SK-N-SH (cell line): ENCODE measurements around the gene APP. TPM values are rescaled to one million over a fixed set of nuclear protein-coding genes. Genes with fewer than 3 reads are reported as not detected.

ENCODE experiments used
- CTCF ChIA-PET: fragments of 300-600, 350-600 bp; formaldehyde crosslinking; extraction: SDS; loops from one replicate; lab custom pipeline; 2021; lab: Yijun Ruan, JAX
- POLR2A ChIA-PET: fragments of 350-600 bp; sonication (Branson Sonifier 250); formaldehyde crosslinking; extraction: SDS; loops from one replicate; lab custom pipeline; 2020; ENCODE audit warnings: antibody characterized with exemption, inconsistent platforms; lab: Yijun Ruan, JAX
- DNase-seq: peaks from one replicate; pipeline ENCODE4 v3.0.0; 2012
- H2AFZ ChIP-seq: fragments of 200-600 bp; sonication (generic); 2 replicates; pipeline ENCODE4 v1.8.1; 2016; ENCODE audit warnings: antibody characterized with exemption, mild to moderate bottlenecking, low read depth
- H3F3A ChIP-seq: fragments of 200-600 bp; sonication (generic); replicated peaks from 2 replicates; pipeline ENCODE3; 2016; ENCODE audit warnings: antibody characterized with exemption, mild to moderate bottlenecking; ENCODE audit not compliant: insufficient read depth
- H3K27ac ChIP-seq, 2 experiments: fragments of 200-500 bp in 1 of 2; fragments of 200-600 bp in 1 of 2; sonication (Bioruptor generic) in 1 of 2; sonication (generic), shearing (Covaris generic) in 1 of 2; 2 replicates each; pipeline versions ENCODE4 v1.5.1 to v1.6.1; 2014 to 2016; ENCODE audit warnings: low read depth in 2 of 2, inconsistent platforms in 1 of 2, low read length in 1 of 2, mild to moderate bottlenecking in 1 of 2, mixed read lengths in 1 of 2
- H3K27me3 ChIP-seq: fragments of 200-600 bp; sonication (generic), shearing (Covaris generic); 2 replicates; pipeline ENCODE4 v1.6.1; 2016; ENCODE audit warnings: mixed run types; ENCODE audit not compliant: insufficient read depth
- H3K36me3 ChIP-seq, 2 experiments: fragments of 200-500 bp in 1 of 2; fragments of 200-600 bp in 1 of 2; sonication (Bioruptor generic) in 1 of 2; sonication (generic) in 1 of 2; replicated peaks in 1 of 2; 2 replicates each; pipeline versions ENCODE3 to v1.5.1; 2014 to 2016; ENCODE audit warnings: low read length in 1 of 2, mild to moderate bottlenecking in 1 of 2; ENCODE audit not compliant: insufficient read depth in 2 of 2, control insufficient read depth in 1 of 2
- H3K4me1 ChIP-seq, 2 experiments: fragments of 200-500 bp in 1 of 2; fragments of 200-600 bp in 1 of 2; sonication (Bioruptor generic) in 1 of 2; sonication (generic), shearing (Covaris generic) in 1 of 2; 2 replicates each; pipeline versions ENCODE4 v1.5.1 to v1.6.1; 2014 to 2016; ENCODE audit warnings: low read depth in 1 of 2, low read length in 1 of 2, mixed run types in 1 of 2; ENCODE audit not compliant: insufficient read depth in 2 of 2, control insufficient read depth in 1 of 2
- H3K4me2 ChIP-seq: fragments of 200-600 bp; sonication (generic), shearing (Covaris generic); 2 replicates; pipeline ENCODE4 v1.6.1; 2017; ENCODE audit warnings: mixed run types
- H3K4me3 ChIP-seq, 2 experiments: fragments of 200-500 bp in 1 of 2; fragments of 200-600 bp in 1 of 2; sonication (Bioruptor generic) in 1 of 2; sonication (generic), shearing (Covaris generic) in 1 of 2; 2 replicates each; pipeline versions ENCODE4 v1.5.1 to v1.8.1; 2014 to 2016; ENCODE audit warnings: low read depth in 2 of 2, inconsistent platforms in 1 of 2, low read length in 1 of 2, mild to moderate bottlenecking in 1 of 2, mixed read lengths in 1 of 2, moderate library complexity in 1 of 2
- H3K79me2 ChIP-seq: fragments of 200-600 bp; sonication (generic); 2 replicates; pipeline ENCODE4 v1.8.1; 2017; ENCODE audit warnings: mild to moderate bottlenecking; ENCODE audit not compliant: insufficient read depth
- H3K9ac ChIP-seq: fragments of 200-600 bp; sonication (generic); 2 replicates; pipeline ENCODE4 v1.6.1; 2017; ENCODE audit warnings: mixed run types
- H3K9me2 ChIP-seq: fragments of 200-600 bp; sonication (generic); 2 replicates; pipeline ENCODE4 v1.6.1; 2017; ENCODE audit warnings: mixed run types
- H3K9me3 ChIP-seq: fragments of 200-600 bp; sonication (generic); 2 replicates; pipeline ENCODE4 v1.6.1; 2017; ENCODE audit warnings: mixed run types, mild to moderate bottlenecking, moderate library complexity
- H4K20me1 ChIP-seq: fragments of 200-600 bp; sonication (generic); 2 replicates; pipeline ENCODE4 v1.6.1; 2017; ENCODE audit warnings: mild to moderate bottlenecking, mixed run types; ENCODE audit not compliant: insufficient read depth
- CHD2 ChIP-seq: fragments of 150-350 bp; IDR thresholded peaks from 2 replicates; pipeline ENCODE4 v1.6.1; 2018; ENCODE audit warnings: low read length; ENCODE audit not compliant: partially characterized antibody
- CTCF ChIP-seq: fragments of 200-600 bp; sonication (generic); IDR thresholded peaks from 2 replicates; pipeline ENCODE4 v1.6.1; 2017; ENCODE audit warnings: antibody characterized with exemption, mild to moderate bottlenecking, moderate library complexity
- FOSL2 ChIP-seq: IDR thresholded peaks from 2 replicates; pipeline ENCODE4 v1.4.0; 2012; ENCODE audit warnings: low read depth, mild to moderate bottlenecking, moderate library complexity, borderline replicate concordance
- FOXM1 ChIP-seq: IDR thresholded peaks from 2 replicates; pipeline ENCODE4 v1.4.0; 2012; ENCODE audit warnings: low read depth, mild to moderate bottlenecking
- MAX ChIP-seq: IDR thresholded peaks from 2 replicates; pipeline ENCODE4 v1.4.0; 2012; ENCODE audit warnings: low read depth
- NFIC ChIP-seq: IDR thresholded peaks from 2 replicates; pipeline ENCODE4 v1.4.0; 2012; ENCODE audit warnings: borderline replicate concordance
- NRF1 ChIP-seq: IDR thresholded peaks from 2 replicates; pipeline ENCODE4 v1.6.1; 2012; ENCODE audit warnings: low read depth, mild to moderate bottlenecking, low read length
- POLR2AphosphoS5 ChIP-seq: IDR thresholded peaks from 2 replicates; pipeline ENCODE4 v1.6.1; 2012; ENCODE audit warnings: low read depth, low read length
- RAD21 ChIP-seq: IDR thresholded peaks from 2 replicates; pipeline ENCODE4 v1.6.1; 2012; ENCODE audit warnings: mild to moderate bottlenecking, low read length
- RCOR1 ChIP-seq: fragments of 150-350 bp; IDR thresholded peaks from 2 replicates; pipeline ENCODE4 v1.6.1; 2017; ENCODE audit warnings: antibody characterized with exemption, low read length
- RFX5 ChIP-seq: IDR thresholded peaks from 2 replicates; pipeline ENCODE4 v1.6.1; 2012; ENCODE audit warnings: mild to moderate bottlenecking, improper control_type of control experiment, low read length
- TCF12 ChIP-seq: IDR thresholded peaks from 2 replicates; pipeline ENCODE4 v1.4.0; 2012
- USF1 ChIP-seq: IDR thresholded peaks from 2 replicates; pipeline ENCODE4 v1.4.0; 2012; ENCODE audit warnings: low read depth, borderline replicate concordance
- WGBS: methylation state at CpG from one replicate; pipeline ENCODE4 v1.1.6; 2017; ENCODE audit warnings: low lambda C conversion rate; 5-methylcytosine and 5-hydroxymethylcytosine counted together
- polyA plus RNA-seq, 3 experiments: library from polyadenylated mRNA; depleted of rRNA; stranded (reverse); fragments of >200 nt; gene quantifications; 2 replicates each; pipeline ENCODE4 v1.2.3, GENCODE V29; 2012
- TF ChIP-seq, protein P1 (sequence below): IDR thresholded peaks from 2 replicates; pipeline ENCODE4; 2012
- TF ChIP-seq, protein P2 (sequence below): fragments of 150-350 bp; IDR thresholded peaks from 2 replicates; pipeline ENCODE4 v1.6.1; 2017; ENCODE audit warnings: antibody characterized with exemption, low read length, low read depth, borderline replicate concordance
- TF ChIP-seq, protein P3 (sequence below): fragments of 150-350 bp; IDR thresholded peaks from 2 replicates; pipeline ENCODE4 v1.6.1; 2016; ENCODE audit warnings: mild to moderate bottlenecking, low read depth, low read length

Gene APP
- polyA plus RNA-seq, 1 of the 3 experiments (the other 2 are of a cell fraction): 780 TPM

GRCh38 chr21:25834381-25834780 lies 336.2 kb downstream of the APP start:
- Histone ChIP-seq H3K27me3 (no peaks in the 10 kb centered on the region), H3F3A (peaks cover 5% of the 10 kb centered on the region)
- CTCF ChIA-PET: no interaction called here

More at GRCh38 chr21:25834381-25834780, 336.2 kb downstream of the APP start:
- H3K9me2 ChIP-seq: no peaks in the 10 kb centered on the region
- H4K20me1 ChIP-seq: no peaks in the 10 kb centered on the region
- no peak for DNase-seq
- TF ChIP-seq NFIC: no peak
- TF ChIP-seq POLR2AphosphoS5: no peak
- no peak for TF ChIP-seq RAD21
- no peak for TF ChIP-seq RCOR1
- TF ChIP-seq RFX5: no peak
- no peak for TF ChIP-seq CHD2
- TF ChIP-seq, protein P1, sequence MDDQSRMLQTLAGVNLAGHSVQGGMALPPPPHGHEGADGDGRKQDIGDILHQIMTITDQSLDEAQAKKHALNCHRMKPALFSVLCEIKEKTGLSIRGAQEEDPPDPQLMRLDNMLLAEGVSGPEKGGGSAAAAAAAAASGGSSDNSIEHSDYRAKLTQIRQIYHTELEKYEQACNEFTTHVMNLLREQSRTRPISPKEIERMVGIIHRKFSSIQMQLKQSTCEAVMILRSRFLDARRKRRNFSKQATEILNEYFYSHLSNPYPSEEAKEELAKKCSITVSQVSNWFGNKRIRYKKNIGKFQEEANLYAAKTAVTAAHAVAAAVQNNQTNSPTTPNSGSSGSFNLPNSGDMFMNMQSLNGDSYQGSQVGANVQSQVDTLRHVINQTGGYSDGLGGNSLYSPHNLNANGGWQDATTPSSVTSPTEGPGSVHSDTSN: no peak
- no peak for TF ChIP-seq NRF1
- TF ChIP-seq, protein P2, sequence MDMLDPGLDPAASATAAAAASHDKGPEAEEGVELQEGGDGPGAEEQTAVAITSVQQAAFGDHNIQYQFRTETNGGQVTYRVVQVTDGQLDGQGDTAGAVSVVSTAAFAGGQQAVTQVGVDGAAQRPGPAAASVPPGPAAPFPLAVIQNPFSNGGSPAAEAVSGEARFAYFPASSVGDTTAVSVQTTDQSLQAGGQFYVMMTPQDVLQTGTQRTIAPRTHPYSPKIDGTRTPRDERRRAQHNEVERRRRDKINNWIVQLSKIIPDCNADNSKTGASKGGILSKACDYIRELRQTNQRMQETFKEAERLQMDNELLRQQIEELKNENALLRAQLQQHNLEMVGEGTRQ: no peak
- no peak for TF ChIP-seq FOSL2
- TF ChIP-seq MAX: no peak
- no peak for TF ChIP-seq TCF12
- TF ChIP-seq, protein P3, sequence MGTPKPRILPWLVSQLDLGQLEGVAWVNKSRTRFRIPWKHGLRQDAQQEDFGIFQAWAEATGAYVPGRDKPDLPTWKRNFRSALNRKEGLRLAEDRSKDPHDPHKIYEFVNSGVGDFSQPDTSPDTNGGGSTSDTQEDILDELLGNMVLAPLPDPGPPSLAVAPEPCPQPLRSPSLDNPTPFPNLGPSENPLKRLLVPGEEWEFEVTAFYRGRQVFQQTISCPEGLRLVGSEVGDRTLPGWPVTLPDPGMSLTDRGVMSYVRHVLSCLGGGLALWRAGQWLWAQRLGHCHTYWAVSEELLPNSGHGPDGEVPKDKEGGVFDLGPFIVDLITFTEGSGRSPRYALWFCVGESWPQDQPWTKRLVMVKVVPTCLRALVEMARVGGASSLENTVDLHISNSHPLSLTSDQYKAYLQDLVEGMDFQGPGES: no peak
- TF ChIP-seq FOXM1: no peak
- no peak for TF ChIP-seq USF1
- no peak for TF ChIP-seq CTCF
- no peaks in the 10 kb centered on the region for H3K9me3 ChIP-seq
- peaks cover 0 to 3% of the 10 kb centered on the region in 2 experiments; a peak in 2 of 4 replicates for H3K4me1 ChIP-seq
- no peak overlapping the region for H3K4me3 ChIP-seq
- H3K36me3 ChIP-seq: no peaks in the 10 kb centered on the region
- POLR2A ChIA-PET: no interaction called here
- H3K79me2 ChIP-seq: no peaks in the 10 kb centered on the region
- 43% methylated on average over 3 of the region's 3 CpGs for WGBS
- H3K27ac ChIP-seq: no peak overlapping the region
- no peak overlapping the region for H3K4me2 ChIP-seq
- no peak overlapping the region for H2AFZ ChIP-seq
- H3K9ac ChIP-seq: no peak overlapping the region
